ENCODE data around the gene ATXN1. TPM values are rescaled to one million over a fixed set of nuclear protein-coding genes. Genes with fewer than 3 reads are reported as not detected.
A peak's percentile ranks its signal among the peaks of the same experiment; 100 is the strongest.

ATXN1 gene
- total and polyA plus RNA-seq, 2 of the 8 experiments (the other 6 are each of a cell fraction or from before 2014, with no cell fraction given): 1.6 to 4.0 TPM

DNA sequence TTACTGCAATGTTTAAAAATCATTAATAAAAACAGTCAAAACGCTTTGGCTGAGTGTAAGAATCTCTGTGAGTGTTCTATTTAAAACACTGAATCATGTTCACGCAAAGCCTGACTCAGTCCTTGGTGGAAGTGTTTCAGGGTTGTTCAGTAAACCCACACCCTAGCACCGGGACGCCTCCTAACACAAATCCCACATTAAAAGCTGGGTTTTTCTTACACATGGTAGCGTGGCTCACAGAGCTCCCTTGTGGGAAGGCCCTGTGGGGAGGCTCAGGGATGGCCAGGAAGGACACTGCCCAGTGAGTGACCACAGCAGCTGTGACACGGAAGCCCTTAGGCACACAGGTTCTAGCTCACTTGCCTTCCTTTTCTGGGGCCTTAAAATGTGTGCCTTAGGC, 442.7 kb downstream of the ATXN1 start:
- TF ChIP-seq POLR2A (IDR thresholded peaks at IDR 0.05; ENCODE audit: control extremely low read depth in 1 of 2, low read depth in 2 of 2, low read length in 2 of 2) (no peak), RNF2 (IDR thresholded peaks at IDR 0.05; ENCODE audit: borderline replicate concordance, low read depth, low read length, missing control alignments, poor library complexity, severe bottlenecking) (no peak)
- TF ChIP-seq, protein P1, sequence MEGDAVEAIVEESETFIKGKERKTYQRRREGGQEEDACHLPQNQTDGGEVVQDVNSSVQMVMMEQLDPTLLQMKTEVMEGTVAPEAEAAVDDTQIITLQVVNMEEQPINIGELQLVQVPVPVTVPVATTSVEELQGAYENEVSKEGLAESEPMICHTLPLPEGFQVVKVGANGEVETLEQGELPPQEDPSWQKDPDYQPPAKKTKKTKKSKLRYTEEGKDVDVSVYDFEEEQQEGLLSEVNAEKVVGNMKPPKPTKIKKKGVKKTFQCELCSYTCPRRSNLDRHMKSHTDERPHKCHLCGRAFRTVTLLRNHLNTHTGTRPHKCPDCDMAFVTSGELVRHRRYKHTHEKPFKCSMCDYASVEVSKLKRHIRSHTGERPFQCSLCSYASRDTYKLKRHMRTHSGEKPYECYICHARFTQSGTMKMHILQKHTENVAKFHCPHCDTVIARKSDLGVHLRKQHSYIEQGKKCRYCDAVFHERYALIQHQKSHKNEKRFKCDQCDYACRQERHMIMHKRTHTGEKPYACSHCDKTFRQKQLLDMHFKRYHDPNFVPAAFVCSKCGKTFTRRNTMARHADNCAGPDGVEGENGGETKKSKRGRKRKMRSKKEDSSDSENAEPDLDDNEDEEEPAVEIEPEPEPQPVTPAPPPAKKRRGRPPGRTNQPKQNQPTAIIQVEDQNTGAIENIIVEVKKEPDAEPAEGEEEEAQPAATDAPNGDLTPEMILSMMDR (IDR thresholded peaks at IDR 0.05; ENCODE audit: control extremely low read depth in 1 of 3, insufficient read depth in 1 of 3, low read depth in 1 of 3, low read length in 3 of 3): no peak
- Histone ChIP-seq H2AFZ (ENCODE audit: low read length) (no peak overlapping the region), H2AK5ac (ENCODE audit: low read depth, low read length) (no peak overlapping the region), H2BK15ac (ENCODE audit: low read length) (peak overlapping the region; percentile 19; the same call in 1 of the 2 replicates), H3K9ac (replicated peaks in 1 of 4; ENCODE audit: extremely low read depth in 1 of 4, low read depth in 3 of 4, low read length in 3 of 4) (no peak overlapping the region), H2BK12ac (ENCODE audit: low read depth, low read length) (no peak overlapping the region), H3K4me3 (ENCODE audit: extremely low read depth in 1 of 4, insufficient read depth in 2 of 4, low read depth in 3 of 4, low read length in 4 of 4) (no peak overlapping the region), H3K9me3 (ENCODE audit: insufficient read depth in 2 of 2, low read depth in 1 of 2, low read length in 1 of 2) (no peaks in the 10 kb centered on the region), H3K27me3 (replicated peaks in 1 of 4; ENCODE audit: control insufficient read depth in 3 of 4, extremely low read depth in 1 of 4, insufficient read depth in 3 of 4, low read length in 3 of 4) (no peaks in the 10 kb centered on the region), H2BK5ac (ENCODE audit: low read depth, low read length) (no peak overlapping the region), H3K79me2 (ENCODE audit: control insufficient read depth in 1 of 2, insufficient read depth in 2 of 2, low read length in 2 of 2) (no peaks in the 10 kb centered on the region), H3K18ac (ENCODE audit: extremely low read depth, low read length) (no peak overlapping the region), H3K23ac (ENCODE audit: insufficient read length) (no peak overlapping the region), H3K4me1 (replicated peaks in 1 of 4; ENCODE audit: control insufficient read depth in 3 of 4, insufficient read depth in 4 of 4, low read length in 3 of 4) (peaks cover 5 to 11% (median 9%) of the 10 kb centered on the region in 4 experiments; a peak in 6 of 7 replicates), H3K27ac (ENCODE audit: low read depth, low read length) (no peak overlapping the region), H3K36me3 (ENCODE audit: control insufficient read depth in 2 of 4, insufficient read depth in 4 of 4, low read length in 3 of 4) (no peaks in the 10 kb centered on the region), H3K56ac (replicated peaks; ENCODE audit: insufficient read length, low read depth, low read length) (no peak overlapping the region), H4K91ac (replicated peaks; ENCODE audit: insufficient read length, low read length) (no peak overlapping the region), H2BK20ac (ENCODE audit: low read length) (no peak overlapping the region), H3K23me2 (ENCODE audit: low read depth, low read length) (no peaks in the 10 kb centered on the region; the same call in 1 of the 2 replicates), H4K20me1 (replicated peaks in 1 of 2; ENCODE audit: control insufficient read depth in 1 of 2, insufficient read depth in 2 of 2, low read length in 2 of 2) (no peaks in the 10 kb centered on the region), H3K14ac (ENCODE audit: insufficient read length) (no peak overlapping the region), H3K4me2 (ENCODE audit: insufficient read depth in 1 of 2, low read depth in 2 of 2, low read length in 2 of 2) (no peak overlapping the region), H4K5ac (ENCODE audit: insufficient read length, low read depth, low read length) (no peak overlapping the region), H2BK120ac (replicated peaks; ENCODE audit: low read depth, low read length) (no peak overlapping the region), H4K8ac (ENCODE audit: extremely low read depth, insufficient read depth, low read length) (no peak overlapping the region), H3K4ac (replicated peaks; ENCODE audit: insufficient read length, low read depth, low read length) (no peak overlapping the region), H3K79me1 (ENCODE audit: low read depth, low read length) (no peaks in the 10 kb centered on the region; the same call in 1 of the 2 replicates)
- DNase-seq (ENCODE audit: low read depth in 1 of 2, low spot score in 2 of 2): no peak
- no peak for FAIRE-seq
- ChIA-PET CTCF (ENCODE audit: partially characterized antibody) (interaction anchor here (0.7 to 2.9 kb wide), 8 partner anchors 9 to 49 kb away, joined by 3 to 10 read pairs (median 3); no protein-coding TSS in a partner anchor), POLR2A (ENCODE audit: partially characterized antibody) (no interaction called here)
- 76% methylated on average over 6 of the region's 6 CpGs; no CpG with 5 or more reads in 1 of the 2 experiments for WGBS, 2 experiments (ENCODE audit: extremely low coverage in 1 of 2, insufficient coverage in 1 of 2, insufficient read length in 1 of 2, insufficient replicate concordance in 2 of 2, low coverage in 1 of 2, low lambda C conversion rate in 2 of 2, missing lambda C conversion rate in 1 of 2)
